GM21576 (cell line): ENCODE data around the gene ROM1.
A peak's percentile ranks its signal among the peaks of the same experiment; 100 is the strongest.
"Not testable (repeated sequence)": the region's sequence is repeated elsewhere in the genome, so short reads cannot be mapped to it uniquely, and the experiment has no call there.

Experiments used
- ATAC-seq: cut with Tn5 transposase; IDR thresholded peaks from one replicate; pipeline ENCODE4 v1.9.1; 2021; ENCODE audit warnings: mild to moderate bottlenecking, moderate library complexity; ENCODE audit not compliant: unreplicated experiment

Gene ROM1

DNA sequence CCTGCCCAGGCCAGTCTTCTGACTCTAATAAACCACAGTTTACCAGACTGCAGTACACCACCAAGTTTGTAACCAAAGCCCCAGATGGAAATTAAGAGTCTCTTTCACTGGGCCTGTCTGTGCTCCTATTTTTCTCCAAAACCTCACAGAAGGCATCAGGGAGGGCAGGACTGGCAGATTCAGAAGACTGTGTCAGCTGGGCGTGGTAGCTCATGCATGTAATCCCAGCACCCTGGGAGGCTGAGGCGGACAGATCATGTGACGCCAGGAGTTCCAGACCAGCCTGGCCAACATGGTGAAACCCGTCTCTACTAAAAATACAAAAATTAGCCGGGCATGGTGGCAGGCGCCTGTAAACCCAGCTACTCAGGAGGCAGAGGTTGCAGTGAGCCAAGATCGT, 27.7 kb upstream of the ROM1 start:
- not testable (repeated sequence) for ATAC-seq

DNA sequence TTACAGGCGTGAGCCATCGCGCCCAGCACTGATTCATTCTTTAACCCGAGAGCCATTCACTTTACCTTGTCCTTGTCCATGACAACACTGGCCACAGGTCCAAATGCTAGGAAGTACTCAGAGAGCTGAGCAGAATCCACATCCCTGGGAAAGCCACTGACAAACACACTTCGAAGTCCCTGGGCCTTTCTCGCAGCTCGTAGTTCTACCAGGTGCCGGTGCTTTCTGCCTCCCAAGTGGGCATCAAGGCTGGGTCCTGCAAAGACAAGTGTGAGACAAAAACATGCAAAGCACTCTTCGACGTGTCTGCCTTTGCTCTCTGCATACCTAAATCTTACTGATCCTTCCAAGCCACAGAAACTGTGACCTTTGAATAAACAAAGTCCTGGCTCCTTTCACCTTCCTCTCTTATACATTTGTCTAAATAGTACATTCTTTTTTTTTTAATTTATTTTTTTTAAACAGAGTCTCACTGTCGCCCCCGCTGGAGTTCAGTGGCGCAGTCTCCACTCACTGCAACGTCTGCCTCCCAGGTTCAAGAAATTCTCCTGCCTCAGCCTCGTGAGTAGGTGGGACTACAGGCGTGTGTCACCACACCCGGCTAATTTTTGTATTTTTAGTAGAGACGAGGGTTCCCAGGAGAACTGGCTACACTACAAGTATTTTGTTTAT, 24.0 kb upstream of the ROM1 start:
- no peak for ATAC-seq

- peak; percentile 85 for ATAC-seq
Measured at GRCh38 chr11:62591448-62592145, 21.5 kb upstream of the ROM1 start, which contains the start of gene TUT1. Gene TUT1, minus strand, starts transcription at chr11:62591523. Its CDS starts 38 bp downstream, at chr11:62591485.

DNA sequence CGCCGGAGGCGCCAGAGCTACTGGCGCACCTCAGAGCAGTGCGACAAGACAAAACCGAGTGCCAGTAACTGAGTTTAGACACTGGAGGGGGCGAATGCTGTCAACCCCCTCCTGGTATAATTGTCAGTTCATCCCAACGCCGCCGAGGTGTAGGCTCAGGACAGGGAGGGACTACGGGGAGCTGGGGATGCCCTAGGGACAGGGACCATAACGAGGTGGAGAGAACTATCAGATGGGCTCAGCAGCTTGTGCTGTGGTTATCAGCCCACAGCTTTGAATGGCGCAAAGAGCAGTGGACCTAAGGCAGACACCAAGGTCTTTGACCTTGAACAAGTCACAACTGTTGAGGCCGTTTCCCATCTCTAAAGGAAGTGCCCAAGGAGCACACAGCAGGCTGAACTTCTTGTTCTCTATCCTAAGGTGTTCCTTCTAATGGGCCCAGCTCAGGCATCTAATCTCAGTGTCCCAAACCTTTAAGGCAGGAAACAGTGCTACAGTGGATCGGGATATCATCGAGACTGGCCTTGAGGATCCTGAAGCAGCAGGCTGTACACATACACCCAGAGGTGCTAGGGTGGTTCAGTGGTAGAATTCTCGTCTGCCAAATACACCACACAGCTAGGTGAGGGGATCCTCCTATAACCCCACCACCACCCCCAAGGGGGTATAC, 20.8 kb upstream of the ROM1 start:
- no peak for ATAC-seq

DNA sequence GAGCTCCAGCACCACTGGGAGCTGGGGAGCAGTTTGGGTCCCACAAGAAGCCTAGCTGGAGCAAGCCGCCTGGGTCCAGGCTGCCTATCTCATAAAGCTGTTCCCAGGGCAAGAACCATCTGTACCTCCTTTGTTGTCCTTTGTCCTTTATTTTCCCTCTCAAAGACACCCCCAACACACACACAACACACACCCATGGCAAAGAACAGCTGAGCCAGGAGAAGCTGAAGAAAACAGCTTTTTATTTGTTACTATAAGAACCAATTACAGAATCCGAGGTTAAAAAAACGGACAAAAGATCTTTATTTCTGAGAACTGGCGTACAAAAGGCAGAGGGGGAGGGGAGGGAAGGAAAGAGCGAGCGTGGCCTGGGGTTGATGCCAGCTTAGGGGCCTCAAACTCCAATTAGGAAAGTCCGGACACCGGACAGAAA, 20.1 kb upstream of the ROM1 start:
- no peak for ATAC-seq

- no peak for ATAC-seq
Measured at GRCh38 chr11:62593434-62594044, 19.5 kb upstream of the ROM1 start.

GRCh38 chr11:62595124-62595523, 17.9 kb upstream of the ROM1 start:
- ATAC-seq, result no peak

DNA sequence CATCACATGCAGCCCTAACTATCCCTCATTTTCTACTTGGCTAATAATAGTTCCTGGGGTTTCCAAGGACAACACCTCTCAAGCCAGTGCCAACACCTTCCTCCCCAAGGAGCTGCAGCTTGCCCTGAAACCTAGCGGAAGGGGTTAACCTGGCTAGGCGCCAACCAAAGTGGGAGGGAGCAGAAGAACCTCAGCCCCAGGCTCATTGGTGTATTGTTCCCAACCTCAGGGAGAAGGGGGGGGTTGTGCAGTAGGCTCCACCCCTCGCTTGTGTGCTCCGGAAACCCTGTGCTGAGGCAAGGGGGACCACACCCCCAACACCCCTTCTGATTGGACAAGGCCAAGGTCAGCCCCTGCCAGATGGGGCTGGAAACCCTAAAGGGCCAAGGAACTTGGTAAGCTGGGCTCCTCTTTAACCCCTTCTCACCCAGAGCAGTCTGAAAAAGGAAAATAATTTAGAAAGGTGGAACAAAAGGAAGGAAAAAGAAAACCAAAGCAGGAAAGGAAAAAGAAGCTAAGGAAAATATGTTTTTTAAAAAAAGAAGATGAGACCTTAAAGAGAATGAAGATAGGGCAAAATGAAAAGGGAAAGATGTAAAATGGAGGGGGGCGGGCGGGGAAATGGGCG, 13.9 kb upstream of the ROM1 start:
- ATAC-seq, result peak; percentile 63

DNA sequence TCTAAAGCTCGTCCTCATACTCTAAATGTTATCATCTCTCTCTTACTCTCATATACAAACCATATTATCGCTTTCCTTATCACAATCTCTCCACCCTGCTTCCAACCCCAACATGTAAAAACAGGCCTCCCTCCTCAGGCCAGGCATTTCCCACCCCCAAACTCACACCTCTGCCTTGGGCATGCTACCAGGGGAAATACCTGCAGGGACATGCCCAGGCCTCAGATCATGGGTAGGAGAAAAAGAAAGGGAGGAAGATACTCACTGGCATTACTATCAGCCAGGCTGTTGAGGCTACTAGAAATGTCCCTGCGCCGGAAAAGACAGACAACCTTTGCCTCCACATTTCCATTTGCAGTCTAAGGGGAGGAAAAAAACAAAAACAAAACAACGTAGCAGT, 13.2 kb upstream of the ROM1 start:
- ATAC-seq, result no peak

DNA sequence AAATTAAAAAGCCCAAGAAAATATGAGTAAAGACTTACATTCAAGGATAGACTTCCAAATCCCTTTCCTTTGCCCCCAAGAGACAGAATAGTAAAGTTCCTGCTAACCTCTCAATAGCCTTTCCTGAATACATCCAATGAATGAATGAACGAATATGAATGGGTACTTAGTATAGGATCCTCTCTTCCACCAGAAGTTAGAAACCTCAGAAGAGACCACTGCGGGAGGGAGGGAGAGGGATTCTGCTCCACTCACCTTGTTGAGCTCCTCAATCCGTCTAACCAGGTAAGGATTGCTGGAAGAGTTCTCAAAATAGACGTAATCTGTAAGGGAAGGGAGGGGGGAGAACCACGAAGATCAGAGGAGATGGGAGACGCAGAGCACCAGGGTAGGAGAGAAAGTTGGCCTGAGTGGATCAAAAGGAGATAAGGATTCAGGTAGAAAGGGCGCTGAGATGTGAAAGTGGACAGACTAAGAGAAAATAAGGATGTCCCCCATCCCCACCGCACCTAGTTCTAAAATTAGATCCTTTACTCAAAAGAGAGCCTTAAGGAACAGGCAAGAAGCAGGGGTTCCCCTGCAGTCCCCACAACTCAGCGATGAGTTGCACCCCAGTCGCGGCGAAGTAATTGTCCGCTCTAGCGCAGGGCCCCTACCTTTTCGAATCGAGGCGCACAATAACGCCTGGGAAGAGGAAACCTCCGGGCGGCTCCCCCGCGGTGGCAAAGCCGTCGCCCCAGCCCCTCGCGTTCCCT, 12.5 kb upstream of the ROM1 start:
- ATAC-seq, result no peak

- ATAC-seq, result peak; percentile 7
Measured at GRCh38 chr11:62601122-62601371, 12.0 kb upstream of the ROM1 start.

GRCh38 chr11:62601372-62602140, 11.5 kb upstream of the ROM1 start, which contains the start of gene MTA2:
Gene MTA2, minus strand, starts transcription at chr11:62601865. Its CDS starts 415 bp downstream, at chr11:62601450.
- ATAC-seq, result peak; percentile 72

DNA sequence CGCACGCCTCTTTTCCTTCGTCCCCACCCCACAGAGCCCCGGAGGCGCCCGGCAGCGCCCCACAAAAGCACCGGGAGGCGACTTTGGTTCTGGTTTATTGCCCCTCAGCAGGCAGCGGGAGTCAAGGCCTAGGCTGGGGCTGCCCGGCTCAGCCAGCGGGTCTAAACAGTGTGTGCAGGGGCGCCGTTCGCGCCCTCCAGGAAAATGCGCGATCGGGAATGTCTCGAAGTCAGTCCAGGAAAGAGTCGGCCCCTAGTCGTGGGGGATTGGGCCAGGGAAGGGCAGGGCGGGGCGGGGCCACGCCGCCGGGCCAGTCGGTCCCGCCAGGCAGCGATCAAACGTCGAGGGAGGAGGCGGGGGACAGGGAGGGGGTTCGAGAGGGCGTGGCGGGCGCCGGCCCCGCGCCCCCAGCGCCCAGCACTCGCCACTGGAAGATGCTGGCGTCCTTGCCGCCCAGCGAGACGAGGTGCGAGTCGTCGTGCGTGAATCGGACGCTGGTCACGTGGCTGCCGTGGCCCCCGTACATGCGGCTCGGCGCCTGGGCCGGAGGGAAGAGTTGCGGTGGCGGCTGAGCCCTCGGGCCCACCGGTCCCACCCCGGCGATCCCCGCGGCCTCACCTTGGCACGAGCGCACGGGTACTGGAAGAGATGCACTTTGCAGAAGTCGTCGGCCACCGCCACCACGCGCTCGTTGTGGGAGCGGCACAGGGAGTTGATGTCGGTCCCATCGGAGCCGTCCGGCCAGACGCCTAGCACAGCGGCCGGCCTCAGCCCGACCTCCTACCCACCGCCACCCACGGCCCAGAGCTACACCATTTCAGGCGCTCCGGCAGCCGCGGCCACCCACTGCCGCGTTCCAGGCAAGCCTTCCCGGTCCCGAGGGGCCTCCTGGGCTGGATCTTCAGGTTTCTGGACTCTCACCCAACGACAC, 10.7 kb upstream of the ROM1 start:
- no peak for ATAC-seq

- ATAC-seq, result no peak
Measured at GRCh38 chr11:62603072-62603408, 10.0 kb upstream of the ROM1 start.

GRCh38 chr11:62603776-62604299, 9.2 kb upstream of the ROM1 start:
- ATAC-seq, result no peak

- ATAC-seq, result no peak
Measured at GRCh38 chr11:62604460-62605120, 8.5 kb upstream of the ROM1 start.

DNA sequence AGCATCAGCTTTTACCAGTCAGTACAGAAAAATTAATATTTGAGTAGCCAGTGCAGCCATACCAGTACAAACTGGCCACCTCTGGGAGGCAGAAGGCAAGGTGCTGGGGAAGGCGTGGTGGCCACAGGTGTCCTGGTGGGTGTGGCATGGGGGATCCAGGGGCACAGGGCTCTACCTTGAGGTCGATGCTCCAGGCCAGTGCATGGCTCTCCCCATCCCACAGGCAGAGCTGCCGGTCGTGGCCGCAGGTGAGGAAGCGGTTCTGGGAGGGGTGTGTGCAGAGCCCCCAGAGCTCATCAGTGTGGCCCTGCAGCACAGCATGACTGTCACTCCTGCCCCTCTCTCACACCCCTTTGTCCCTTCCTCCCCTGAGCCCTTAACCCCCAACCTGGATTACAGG, 7.6 kb upstream of the ROM1 start:
- no peak for ATAC-seq

DNA sequence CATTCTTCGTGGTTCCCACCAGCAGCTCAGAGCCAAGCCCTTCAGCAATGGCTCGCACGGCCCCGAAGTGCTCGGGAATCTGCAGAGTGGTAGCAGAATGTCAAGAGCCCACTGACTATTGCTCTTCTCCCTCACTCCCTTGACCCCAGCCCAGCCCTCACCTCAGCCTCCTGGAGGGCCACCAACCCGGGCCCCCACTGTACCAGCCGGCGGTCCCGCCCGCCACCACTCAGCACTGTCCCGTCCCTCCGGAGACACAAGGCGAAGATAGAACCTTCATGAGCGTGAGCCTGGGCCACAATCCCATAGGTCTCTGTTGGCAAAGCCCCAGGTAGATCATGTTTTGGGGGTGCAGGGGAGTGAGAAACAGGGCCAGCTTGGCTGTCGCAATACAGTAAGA, 7.2 kb upstream of the ROM1 start:
- ATAC-seq, result no peak
